22Rv1 (cell line): ENCODE data around the gene C4BPB.

Source experiments
- CTCF ChIP-seq: fragments of 450-650 bp; IDR thresholded peaks from 2 replicates; pipeline ENCODE4 v1.5.1; 2017; ENCODE audit warnings: mild to moderate bottlenecking
- ZFX ChIP-seq: fragments of 450-650 bp; IDR thresholded peaks from 2 replicates; pipeline ENCODE4 v1.6.1; 2017; ENCODE audit warnings: antibody characterized with exemption, borderline replicate concordance

- TF ChIP-seq CTCF (no peak), ZFX (no peak)
Observed at GRCh38 chr1:207059881-207060280, 28.8 kb upstream of the C4BPB start.
